A673 (cell line): ENCODE results near the gene MRPL39.

ENCODE experiments used
- EZH2 ChIP-seq: fragments of 200-600 bp; sonication (generic); IDR thresholded peaks from 2 replicates; pipeline ENCODE4 v1.6.1; 2017; ENCODE audit warnings: borderline replicate concordance, low read depth, mild to moderate bottlenecking, mixed read lengths, antibody characterized with exemption, low read length; ENCODE audit not compliant: poor library complexity, severe bottlenecking
- TF ChIP-seq, protein P1 (sequence below): fragments of 300-800, 200-600 bp; sonication (generic); conservative IDR thresholded peaks from 2 replicates; pipeline ENCODE4 v1.5.1; 2017; ENCODE audit warnings: low read depth, mild to moderate bottlenecking, antibody characterized with exemption, low read length, moderate library complexity, mixed read lengths

- TF ChIP-seq, protein P1, sequence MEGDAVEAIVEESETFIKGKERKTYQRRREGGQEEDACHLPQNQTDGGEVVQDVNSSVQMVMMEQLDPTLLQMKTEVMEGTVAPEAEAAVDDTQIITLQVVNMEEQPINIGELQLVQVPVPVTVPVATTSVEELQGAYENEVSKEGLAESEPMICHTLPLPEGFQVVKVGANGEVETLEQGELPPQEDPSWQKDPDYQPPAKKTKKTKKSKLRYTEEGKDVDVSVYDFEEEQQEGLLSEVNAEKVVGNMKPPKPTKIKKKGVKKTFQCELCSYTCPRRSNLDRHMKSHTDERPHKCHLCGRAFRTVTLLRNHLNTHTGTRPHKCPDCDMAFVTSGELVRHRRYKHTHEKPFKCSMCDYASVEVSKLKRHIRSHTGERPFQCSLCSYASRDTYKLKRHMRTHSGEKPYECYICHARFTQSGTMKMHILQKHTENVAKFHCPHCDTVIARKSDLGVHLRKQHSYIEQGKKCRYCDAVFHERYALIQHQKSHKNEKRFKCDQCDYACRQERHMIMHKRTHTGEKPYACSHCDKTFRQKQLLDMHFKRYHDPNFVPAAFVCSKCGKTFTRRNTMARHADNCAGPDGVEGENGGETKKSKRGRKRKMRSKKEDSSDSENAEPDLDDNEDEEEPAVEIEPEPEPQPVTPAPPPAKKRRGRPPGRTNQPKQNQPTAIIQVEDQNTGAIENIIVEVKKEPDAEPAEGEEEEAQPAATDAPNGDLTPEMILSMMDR: no peak
- TF ChIP-seq EZH2: no peak
These were observed 50.1 kb downstream of the MRPL39 start for GRCh38 chr21:25557180-25557579.
